ENCODE data around the gene LYST.
"Not testable (repeated sequence)": the region's sequence is repeated elsewhere in the genome, so short reads cannot be mapped to it uniquely, and the experiment has no call there.

The LYST gene

DNA sequence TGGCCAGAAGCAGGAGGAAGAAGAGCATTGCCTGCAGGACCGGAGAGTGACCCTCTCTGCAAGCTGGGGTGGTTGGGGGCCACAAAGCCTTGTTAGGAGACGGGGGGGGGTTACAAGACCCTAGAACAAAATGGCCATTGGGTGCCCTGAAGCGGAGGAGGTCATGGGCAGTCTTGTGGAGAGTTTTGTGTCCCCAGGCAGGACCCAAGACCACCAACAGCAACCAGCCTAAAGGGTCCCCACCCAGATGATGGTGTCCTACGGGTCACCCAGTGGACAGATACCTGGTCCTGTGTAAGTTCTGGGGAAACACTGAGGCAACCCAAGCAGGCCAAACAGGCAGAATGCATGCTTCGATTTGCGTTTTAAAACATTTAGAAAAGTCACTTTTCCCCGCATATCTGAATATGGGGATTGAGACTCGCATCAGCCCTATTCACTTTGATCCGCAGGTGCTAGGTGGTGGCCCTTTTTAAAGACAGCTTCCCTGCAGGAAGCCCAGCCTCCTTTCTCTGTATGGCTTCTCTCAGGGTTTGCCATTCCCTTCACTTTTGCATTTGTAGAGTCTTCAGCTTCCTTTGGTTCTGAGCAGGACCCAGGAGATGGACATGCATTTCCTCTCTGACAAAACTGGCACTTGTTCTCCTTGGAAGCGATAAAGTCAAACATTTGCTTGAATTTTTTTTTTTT lies 238.2 kb downstream of the LYST start:
- DNase-seq, result no peak

DNA sequence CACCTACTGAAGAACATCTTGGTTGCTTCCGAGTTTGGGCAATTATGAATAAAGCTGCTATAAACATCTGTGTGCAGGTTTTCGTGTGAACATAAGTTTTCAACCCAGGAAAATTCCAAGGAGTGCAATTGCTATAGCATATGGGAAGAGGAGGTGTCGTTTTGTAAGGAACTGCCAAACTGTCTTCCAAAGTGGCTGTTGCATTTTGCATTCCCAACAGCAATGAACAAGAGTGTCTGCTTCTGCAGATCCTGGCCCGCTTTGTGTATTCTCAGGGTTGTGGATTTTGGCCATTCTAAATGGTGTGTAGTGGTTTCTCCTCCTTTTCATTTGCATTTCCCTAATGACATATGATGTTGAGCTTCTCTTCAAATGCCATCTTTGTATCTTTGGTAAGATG lies 240.9 kb downstream of the LYST start:
- no peak for DNase-seq

DNA sequence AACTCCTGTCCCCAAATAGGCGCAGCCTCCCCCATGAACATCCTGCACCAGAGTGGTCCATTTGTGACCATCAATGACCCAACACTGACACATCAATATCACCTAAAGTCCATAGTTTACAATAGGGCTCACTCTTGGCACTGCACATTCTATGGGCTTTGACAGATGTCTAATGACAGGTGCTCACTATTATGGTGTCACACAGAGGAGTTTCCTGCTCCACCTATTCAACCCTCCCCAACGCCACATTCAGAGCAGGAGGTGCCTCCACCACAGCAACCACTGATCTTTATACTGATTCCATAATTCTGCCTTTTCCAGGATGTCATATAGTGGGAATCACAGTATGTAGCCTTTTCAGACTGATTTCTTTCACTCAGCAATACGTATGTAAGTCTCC lies 241.4 kb downstream of the LYST start:
- no peak for DNase-seq

DNA sequence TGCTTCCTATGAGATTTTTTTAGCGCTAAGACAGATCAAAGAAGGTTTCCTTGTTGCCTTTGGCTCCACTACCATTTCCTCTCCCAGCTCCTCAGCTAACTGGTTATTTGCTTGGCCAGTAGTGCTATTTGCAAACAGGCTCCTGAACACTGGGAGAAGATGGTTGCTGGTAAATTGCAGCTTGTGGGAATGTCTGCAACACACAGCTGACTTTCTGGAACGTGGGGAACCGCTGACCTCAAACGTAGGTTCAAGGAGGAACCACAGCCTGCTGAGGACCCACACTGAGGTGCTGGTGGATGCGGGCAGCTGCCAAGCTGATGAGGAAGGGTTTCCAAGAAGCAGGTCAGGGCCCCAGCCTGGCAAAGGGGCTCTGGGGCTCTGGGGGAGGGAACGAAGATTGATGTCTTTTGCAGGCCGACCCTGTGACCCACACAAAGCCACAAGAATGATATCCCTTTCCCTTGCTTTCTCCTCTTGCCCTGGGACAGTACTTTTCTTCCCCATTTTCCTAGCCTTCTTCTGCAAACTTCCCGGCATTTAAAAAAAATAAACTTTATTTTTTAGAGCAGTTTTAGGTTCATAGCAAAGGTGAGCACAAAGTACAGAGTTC lies 241.9 kb downstream of the LYST start:
- DNase-seq, result no peak

DNA sequence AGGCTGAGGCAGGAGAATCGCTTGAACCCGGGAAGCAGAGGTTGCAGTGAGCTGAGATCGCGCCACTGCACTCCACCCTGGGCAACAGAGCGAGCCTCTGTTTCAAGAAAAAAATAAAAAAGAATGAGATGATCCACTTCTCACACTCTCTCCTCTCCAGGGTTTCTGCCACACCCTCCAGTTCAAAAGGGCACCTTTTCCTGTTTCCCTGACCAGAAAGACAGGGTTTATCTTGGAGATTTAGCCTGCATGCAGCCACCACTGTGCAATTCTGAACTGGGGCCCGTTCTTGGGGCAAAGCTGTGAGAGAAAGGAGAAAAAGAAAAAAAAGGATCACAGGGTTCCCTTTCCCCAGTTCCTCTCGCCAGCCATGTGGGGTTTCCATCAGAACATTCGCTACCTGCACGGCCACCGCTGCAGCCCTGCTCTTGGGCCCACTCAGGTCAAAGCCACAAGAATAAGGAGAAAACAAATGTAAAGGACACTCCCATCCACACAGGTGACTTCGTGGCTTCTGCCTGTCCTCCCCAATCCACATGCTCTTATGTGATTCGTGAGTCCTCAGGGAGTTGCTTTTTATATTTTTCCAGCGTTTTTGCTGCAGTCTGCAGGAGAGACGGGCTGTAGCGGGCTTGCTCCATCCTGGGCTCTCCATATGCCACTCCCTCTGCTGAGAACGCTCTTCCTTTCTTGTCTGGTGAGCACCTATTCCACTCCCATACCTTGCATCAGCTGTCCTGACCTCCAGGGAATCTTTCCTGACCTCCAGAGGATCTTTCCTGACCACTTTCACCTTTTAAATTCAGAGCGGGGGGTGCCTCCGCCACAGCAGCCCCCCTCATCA lies 243.5 kb downstream of the LYST start:
- no peak for DNase-seq

DNA sequence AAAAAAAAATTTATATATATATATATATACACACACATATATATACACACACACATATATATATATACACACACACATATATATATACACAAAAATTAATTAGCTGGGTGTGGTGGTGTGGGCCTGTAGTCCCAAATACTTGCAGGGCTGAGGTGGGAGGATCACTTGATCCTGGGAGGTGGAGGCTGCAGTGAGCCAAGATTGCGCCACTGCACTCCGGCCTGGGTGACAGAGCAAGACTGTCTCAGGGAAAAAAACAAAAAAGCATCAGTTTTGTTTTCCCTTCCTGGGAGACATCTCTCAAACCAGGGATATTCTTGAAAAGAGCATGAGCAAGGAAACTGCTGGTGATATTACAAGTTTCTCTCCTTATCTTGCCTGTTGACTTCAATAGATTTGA lies 247.6 kb downstream of the LYST start:
- DNase-seq, result not testable (repeated sequence)

DNA sequence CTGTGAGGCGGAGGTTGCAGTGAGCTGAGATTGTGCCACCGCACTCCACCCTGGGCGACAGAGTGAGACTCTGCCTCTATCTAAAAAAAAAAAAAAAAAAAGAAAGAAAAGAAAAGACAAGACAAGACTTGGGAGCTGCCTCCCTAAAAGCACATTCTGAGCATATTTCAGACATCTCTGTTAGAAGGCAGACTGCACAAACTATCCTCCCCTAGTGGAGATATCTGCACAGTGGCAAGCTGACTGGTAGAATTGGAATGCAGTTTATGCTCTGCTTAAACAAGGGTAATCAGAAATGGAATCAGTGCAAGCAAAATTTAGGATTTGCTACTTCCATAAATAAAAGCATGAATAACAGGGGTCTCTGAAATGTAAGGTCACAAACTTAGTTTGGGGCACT lies 248.9 kb downstream of the LYST start:
- no peak for DNase-seq

DNA sequence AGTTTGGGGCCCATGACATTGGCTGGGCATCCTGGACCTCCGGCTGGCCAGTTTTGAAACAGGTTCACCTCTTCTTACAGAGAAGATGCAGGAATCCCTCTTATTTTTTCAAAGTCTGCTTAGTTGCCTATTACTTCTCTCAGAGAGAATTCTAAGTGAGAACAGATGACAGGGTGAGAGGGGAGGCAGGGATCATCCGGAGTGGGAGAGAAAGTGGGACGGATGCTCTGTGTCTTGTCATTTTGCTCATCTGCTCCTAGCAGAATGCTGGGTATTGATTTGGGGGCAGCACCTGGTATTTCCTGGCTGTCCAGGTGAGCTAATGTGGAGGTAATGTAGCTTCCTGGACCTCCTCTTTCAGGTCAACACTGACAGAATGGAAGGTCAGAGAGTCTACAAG lies 249.6 kb downstream of the LYST start:
- DNase-seq, result no peak

DNA sequence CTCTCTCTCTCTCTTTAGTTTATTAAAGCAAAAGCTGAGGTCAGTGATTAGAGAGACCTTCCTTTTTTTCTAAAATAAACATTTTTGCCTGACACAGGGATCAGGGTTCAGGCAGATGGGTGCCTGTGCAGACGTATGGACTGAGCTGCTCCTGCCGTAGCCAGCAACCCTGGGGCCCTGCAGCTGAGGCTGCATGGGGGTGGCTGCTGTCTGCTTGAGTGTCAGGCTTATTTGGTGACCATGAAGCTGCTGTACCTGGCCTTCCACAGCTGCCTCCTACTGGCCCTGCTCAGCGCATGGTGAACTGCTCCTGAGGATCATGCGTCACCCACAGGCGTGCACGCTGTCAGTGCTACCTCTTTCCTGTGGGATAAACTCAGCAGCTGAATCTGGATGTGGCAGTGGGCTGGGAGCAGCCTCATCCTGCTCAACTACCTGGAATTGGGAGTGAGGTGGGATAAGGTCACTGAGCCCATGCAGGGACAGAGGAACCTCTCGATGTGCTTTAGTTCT lies 252.2 kb downstream of the LYST start:
- no peak for DNase-seq

DNA sequence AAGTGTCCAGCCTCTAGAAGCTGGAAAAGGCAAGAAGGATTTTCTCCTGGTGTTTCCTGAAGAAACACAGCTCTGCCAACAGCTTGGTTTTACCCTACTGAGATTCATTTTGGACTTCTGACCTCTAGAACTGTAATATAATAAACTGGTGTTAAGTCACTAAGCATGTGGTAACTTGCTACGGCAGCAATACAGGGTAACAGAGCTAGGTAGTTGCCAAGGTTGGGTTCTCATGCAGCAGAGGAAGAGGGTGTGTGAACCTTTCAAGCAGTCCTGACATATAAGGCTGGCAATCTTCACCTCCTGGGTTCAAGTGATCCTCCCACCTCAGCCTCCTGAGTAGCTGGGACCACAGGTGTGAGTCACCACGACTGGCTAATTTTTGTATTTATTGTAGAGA lies 253.1 kb downstream of the LYST start:
- no peak for DNase-seq

DNA sequence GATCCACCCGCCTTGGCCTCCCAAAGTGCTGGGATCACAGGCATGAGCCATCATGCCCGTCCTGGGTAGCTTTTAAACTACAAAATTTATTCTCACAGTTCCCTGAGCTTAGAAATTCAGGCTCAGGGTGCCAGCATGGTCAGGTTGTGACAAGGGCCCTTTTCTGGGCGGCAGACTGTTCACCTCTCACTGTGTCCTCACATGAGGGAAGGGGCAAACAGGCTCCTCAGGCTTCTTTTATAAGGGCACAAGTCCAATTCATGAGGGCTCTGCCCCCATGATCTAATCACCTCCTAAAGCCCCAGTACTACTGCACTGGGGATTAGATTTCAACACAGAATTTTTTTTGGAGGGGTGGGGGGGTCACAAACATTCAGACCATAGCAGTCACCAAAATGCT lies 253.9 kb downstream of the LYST start:
- DNase-seq, result no peak

Measured in NCI-H524 (cell line).